Esophagus (tissue), 2 donors: ENCODE results near the gene GPR158. TPM values are rescaled to one million over a fixed set of nuclear protein-coding genes. Genes with fewer than 3 reads are reported as not detected.

Experiments used
- H3K27ac ChIP-seq, 2 donors: one replicate each; pipeline ENCODE4 v1.5.1; 2013; ENCODE audit warnings: low read depth in 2 of 2, mild to moderate bottlenecking in 2 of 2, inconsistent platforms in 1 of 2, low read length in 1 of 2, moderate library complexity in 1 of 2
- H3K27me3 ChIP-seq, 2 donors: one replicate each; pipeline ENCODE4 v1.6.1; 2013; ENCODE audit warnings: low read length in 2 of 2, control low read depth in 1 of 2, mild to moderate bottlenecking in 1 of 2; ENCODE audit not compliant: insufficient read depth in 2 of 2, control insufficient read depth in 1 of 2
- H3K36me3 ChIP-seq, 2 donors: one replicate each; pipeline ENCODE4 v1.6.1; 2013; ENCODE audit warnings: low read length in 1 of 2; ENCODE audit not compliant: control insufficient read depth in 2 of 2, insufficient read depth in 2 of 2
- H3K4me1 ChIP-seq, 2 donors: one replicate each; pipeline ENCODE4 v1.6.1; 2013; ENCODE audit warnings: low read length in 1 of 2; ENCODE audit not compliant: control insufficient read depth in 2 of 2, insufficient read depth in 2 of 2
- H3K4me3 ChIP-seq, 2 donors: one replicate each; pipeline ENCODE4 v1.5.1; 2013; ENCODE audit warnings: low read length in 2 of 2, mild to moderate bottlenecking in 2 of 2, low read depth in 1 of 2, moderate library complexity in 1 of 2
- H3K9me3 ChIP-seq, 2 donors: one replicate each; pipeline ENCODE4 v1.6.1; 2013; ENCODE audit warnings: mild to moderate bottlenecking in 2 of 2, low read depth in 1 of 2, low read length in 1 of 2, moderate library complexity in 1 of 2; ENCODE audit not compliant: control insufficient read depth in 2 of 2, insufficient read depth in 1 of 2
- WGBS, 2 donors: extraction: QIAGEN DNeasy Blood & Tissue Kit; methylation state at CpG; one replicate each; pipeline ENCODE4 v1.1.7; 2013; 5-methylcytosine and 5-hydroxymethylcytosine counted together
- polyA plus RNA-seq, 2 donors: library from polyadenylated mRNA; stranded (reverse); fragments of 200-250 nt; gene quantifications; one replicate each; pipeline ENCODE4 v1.2.3, GENCODE V29; 2013
- donor health status: healthy with polysubstance abuse.
- donor health status: Bipolar disorder and iron deficiency.

Gene GPR158
- polyA plus RNA-seq, 2 donors = under 0.01 TPM; not detected in 1

GRCh38 chr10:25646371-25646770 is 471.6 kb downstream of the GPR158 start:
- no peak overlapping the region for H3K4me3 ChIP-seq
- H3K27me3 ChIP-seq = no peaks in the 10 kb centered on the region
- no peaks in the 10 kb centered on the region for H3K4me1 ChIP-seq
- WGBS, 2 donors = 75 to 80% methylated on average over 2 of the region's 2 CpGs
- H3K36me3 ChIP-seq = no peaks in the 10 kb centered on the region
- H3K9me3 ChIP-seq = no peaks in the 10 kb centered on the region
- H3K27ac ChIP-seq = no peak overlapping the region

- no peaks in the 10 kb centered on the region for H3K9me3 ChIP-seq
- 60 to 64% methylated on average over 2 of the region's 2 CpGs for WGBS, 2 donors
- no peaks in the 10 kb centered on the region for H3K4me1 ChIP-seq
- no peak overlapping the region for H3K27ac ChIP-seq
- no peaks in the 10 kb centered on the region for H3K27me3 ChIP-seq
- no peaks in the 10 kb centered on the region for H3K36me3 ChIP-seq
- H3K4me3 ChIP-seq = no peak overlapping the region
Measured at GRCh38 chr10:25651534-25651933, 476.7 kb downstream of the GPR158 start.

Other genes with a start within 250 kb of the GPR158 start
- 1 to 10 TPM in 1 of 2 donors, under 1 TPM in 1; 0.98 to 1.0 TPM for gene PRTFDC1, start 222.4 kb upstream of the GPR158 start, polyA plus RNA-seq
- gene ENKUR, start 158.8 kb upstream of the GPR158 start, polyA plus RNA-seq = under 1 TPM; 0.01 to 0.08 TPM
- gene THNSL1, start 158.4 kb upstream of the GPR158 start, polyA plus RNA-seq = under 1 TPM; 0.86 to 0.96 TPM